ENCODE results near the gene TWNK. TPM values are rescaled to one million over a fixed set of nuclear protein-coding genes. Genes with fewer than 3 reads are reported as not detected.

The TWNK gene
- total and polyA plus RNA-seq, 2 donors (not counting 3 experiments of a cell fraction or from before 2014, with no cell fraction given) = 5.6 to 10.9 TPM

GRCh38 chr10:101007099-101007711 is 19.9 kb downstream of the TWNK start:
- intact Hi-C loops (cut with micrococcal nuclease) (no loop called here), dilution Hi-C loops (cut with MboI; ENCODE audit: extremely low pct_ligation_motif_present, low sequenced_read_pairs) (no loop called here)
- Histone ChIP-seq H3K9ac (replicated peaks; ENCODE audit: extremely low read depth, insufficient read depth, low read length) (no peak overlapping the region), H3K36me3 (ENCODE audit: control insufficient read depth in 2 of 2, extremely low read depth in 1 of 2, insufficient read depth in 2 of 2, low read length in 2 of 2) (peaks cover 15 to 33% of the 10 kb centered on the region in 2 experiments), H3K27me3 (ENCODE audit: control insufficient read depth in 2 of 2, insufficient read depth in 2 of 2, low read length in 2 of 2) (no peaks in the 10 kb centered on the region), H3K27ac (ENCODE audit: insufficient read depth, low read depth, low read length) (no peak overlapping the region), H3K9me3 (replicated peaks; ENCODE audit: control insufficient read depth, insufficient read depth, low read length) (no peaks in the 10 kb centered on the region), H3K9me1 (replicated peaks; ENCODE audit: control insufficient read depth, extremely low read depth, insufficient read depth, low read length) (no peaks in the 10 kb centered on the region), H2AFZ (ENCODE audit: low read depth, low read length) (no peak overlapping the region), H3K79me2 (ENCODE audit: control insufficient read depth, insufficient read depth, low read length) (peaks cover 13% of the 10 kb centered on the region), H4K20me1 (replicated peaks; ENCODE audit: control insufficient read depth, extremely low read depth, insufficient read depth, low read length) (no peaks in the 10 kb centered on the region), H3K4me2 (ENCODE audit: insufficient read depth, low read length) (no peak overlapping the region), H3K4me3 (replicated peaks in 1 of 3; ENCODE audit: insufficient read depth in 1 of 3, low read depth in 1 of 3, low read length in 3 of 3) (no peak overlapping the region), H3K4me1 (ENCODE audit: control insufficient read depth, extremely low read depth, insufficient read depth, low read length) (peaks cover under 1% of the 10 kb centered on the region)
- TSS peak; percentile 39 for BruUV-seq (replicated peaks)
- POLR2A ChIA-PET = no interaction called here
- CTCF ChIA-PET = interaction anchor here (1.1 to 8.8 kb wide), 3 partner anchors 12 to 445 kb away, joined by 3 to 92 read pairs (median 4); no protein-coding TSS in a partner anchor
- no peak for FAIRE-seq
- no peak for TF ChIP-seq CTCF (IDR thresholded peaks at IDR 0.05; ENCODE audit: extremely low read depth in 1 of 2, insufficient read depth in 1 of 2, low read depth in 1 of 2, low read length in 2 of 2)
- peak; percentile 17 for TF ChIP-seq POLR2AphosphoS5 (IDR thresholded peaks at IDR 0.05; ENCODE audit: insufficient read depth, low read depth, low read length)
- no peak for DNase-seq (ENCODE audit: low read depth, low spot score)

- no peak for DNase-seq (ENCODE audit: low read depth, low spot score)
- Histone ChIP-seq H3K4me3 (replicated peaks in 1 of 3; ENCODE audit: insufficient read depth in 1 of 3, low read depth in 1 of 3, low read length in 3 of 3) (no peak overlapping the region), H3K4me2 (ENCODE audit: insufficient read depth, low read length) (no peak overlapping the region), H3K4me1 (ENCODE audit: control insufficient read depth, extremely low read depth, insufficient read depth, low read length) (peaks cover 8% of the 10 kb centered on the region), H3K9ac (replicated peaks; ENCODE audit: extremely low read depth, insufficient read depth, low read length) (no peak overlapping the region), H3K9me3 (replicated peaks; ENCODE audit: control insufficient read depth, insufficient read depth, low read length) (no peaks in the 10 kb centered on the region), H3K79me2 (ENCODE audit: control insufficient read depth, insufficient read depth, low read length) (peaks cover 4% of the 10 kb centered on the region), H3K36me3 (ENCODE audit: control insufficient read depth in 2 of 2, extremely low read depth in 1 of 2, insufficient read depth in 2 of 2, low read length in 2 of 2) (peaks cover 13 to 26% of the 10 kb centered on the region in 2 experiments), H3K9me1 (replicated peaks; ENCODE audit: control insufficient read depth, extremely low read depth, insufficient read depth, low read length) (no peaks in the 10 kb centered on the region), H4K20me1 (replicated peaks; ENCODE audit: control insufficient read depth, extremely low read depth, insufficient read depth, low read length) (no peaks in the 10 kb centered on the region), H3K27me3 (ENCODE audit: control insufficient read depth in 2 of 2, insufficient read depth in 2 of 2, low read length in 2 of 2) (no peaks in the 10 kb centered on the region), H2AFZ (ENCODE audit: low read depth, low read length) (no peak overlapping the region), H3K27ac (ENCODE audit: insufficient read depth, low read depth, low read length) (no peak overlapping the region)
- dilution Hi-C loops (cut with MboI; ENCODE audit: extremely low pct_ligation_motif_present, low sequenced_read_pairs) = no loop called here
- ChIA-PET CTCF (interaction anchor here (1.7 to 8.8 kb wide), 2 partner anchors 13 to 42 kb away, joined by 4 to 92 read pairs; no protein-coding TSS in a partner anchor), POLR2A (no interaction called here)
- no peak for FAIRE-seq
- TF ChIP-seq EZH2 (IDR thresholded peaks at IDR 0.05; ENCODE audit: borderline replicate concordance, low read depth, low read length, severe bottlenecking) (no peak), FOS (IDR thresholded peaks at IDR 0.05; ENCODE audit: borderline replicate concordance, insufficient read depth, low read length) (no peak), JUN (IDR thresholded peaks at IDR 0.05; ENCODE audit: borderline replicate concordance, insufficient read depth, insufficient read length, low read depth) (no peak), POLR2AphosphoS5 (IDR thresholded peaks at IDR 0.05; ENCODE audit: insufficient read depth, low read depth, low read length) (no peak), CTCF (IDR thresholded peaks at IDR 0.05; ENCODE audit: extremely low read depth in 1 of 2, insufficient read depth in 1 of 2, low read depth in 1 of 2, low read length in 2 of 2) (no peak), POLR2A (IDR thresholded peaks at IDR 0.05; ENCODE audit: low read depth, low read length) (no peak), MYC (IDR thresholded peaks at IDR 0.05; ENCODE audit: low read depth, low read length) (no peak), MAX (IDR thresholded peaks at IDR 0.05; ENCODE audit: insufficient read depth, insufficient read length) (no peak), GATA2 (IDR thresholded peaks at IDR 0.05; ENCODE audit: insufficient read depth, insufficient read length, low read depth, low read length) (no peak)
- BruUV-seq (replicated peaks) = no TSS peak
- intact Hi-C loops (cut with micrococcal nuclease) = no loop called here
Measured at GRCh38 chr10:101007915-101008822, 20.8 kb downstream of the TWNK start.
